Stimulated activated CD8-positive, alpha-beta memory T cell treated with anti-CD3 and anti-CD28 coated beads, Interleukin-12 subunit alpha, Interleukin-12 subunit beta, amount 100 ng/mL, for 4 hours (primary cell): Measurements from ENCODE around the gene SERPINC1.
"Not testable (repeated sequence)": the region's sequence is repeated elsewhere in the genome, so short reads cannot be mapped to it uniquely, and the experiment has no call there.

ENCODE experiments used
- DNase-seq: peaks from one replicate; pipeline ENCODE4 v3.0.0-alpha.2; 2020; ENCODE audit warnings: low read depth

The SERPINC1 gene

DNA sequence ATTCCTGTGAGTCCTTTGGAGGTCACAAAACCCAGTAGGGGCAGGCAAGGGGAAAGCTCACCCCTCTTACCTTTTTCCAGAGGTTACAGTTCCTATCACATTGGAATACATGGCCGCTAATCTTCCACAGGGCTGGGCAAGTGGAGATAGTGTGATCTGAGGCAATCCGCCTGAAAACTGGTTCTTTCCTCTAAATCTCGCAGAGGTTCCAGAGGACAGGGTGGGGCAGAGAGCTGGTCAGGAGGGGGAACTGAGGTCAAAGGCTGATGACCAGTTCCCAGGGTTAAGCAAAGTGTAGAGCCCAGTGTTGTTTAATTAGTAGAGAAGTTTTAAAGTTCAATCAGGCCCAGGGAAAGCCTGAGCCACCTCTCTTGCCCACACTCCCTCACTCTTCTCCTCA lies at the start of gene SERPINC1:
Gene SERPINC1 (minus strand): TSS at position 179 of the 400 bp plus-strand sequence. CDS start 68 bp downstream, at position 111.
- no peak for DNase-seq

- DNase-seq = not testable (repeated sequence)
These were observed 48.8 kb upstream of the SERPINC1 start for GRCh38 chr1:173965896-173966295.

DNA sequence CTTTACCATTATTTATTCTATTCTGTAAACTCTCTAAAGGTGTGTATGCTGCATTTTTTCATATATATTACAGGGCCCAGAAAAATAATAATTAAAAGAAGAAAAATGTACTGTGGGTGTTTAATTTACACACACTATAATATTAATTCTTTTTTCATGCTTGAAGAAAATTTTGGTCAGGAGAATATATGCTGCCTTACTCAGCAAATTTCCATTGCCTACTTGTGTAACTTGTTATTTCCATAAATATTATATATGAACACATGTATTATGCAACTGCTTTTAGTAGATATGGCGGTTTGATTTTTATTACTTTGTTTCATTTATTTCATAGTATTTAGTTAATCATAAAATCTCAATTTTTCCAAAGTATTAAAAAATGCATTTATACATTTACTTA lies 46.4 kb upstream of the SERPINC1 start:
- DNase-seq = no peak

- no peak for DNase-seq
These were observed 43.5 kb upstream of the SERPINC1 start for GRCh38 chr1:173960625-173961024.

DNA sequence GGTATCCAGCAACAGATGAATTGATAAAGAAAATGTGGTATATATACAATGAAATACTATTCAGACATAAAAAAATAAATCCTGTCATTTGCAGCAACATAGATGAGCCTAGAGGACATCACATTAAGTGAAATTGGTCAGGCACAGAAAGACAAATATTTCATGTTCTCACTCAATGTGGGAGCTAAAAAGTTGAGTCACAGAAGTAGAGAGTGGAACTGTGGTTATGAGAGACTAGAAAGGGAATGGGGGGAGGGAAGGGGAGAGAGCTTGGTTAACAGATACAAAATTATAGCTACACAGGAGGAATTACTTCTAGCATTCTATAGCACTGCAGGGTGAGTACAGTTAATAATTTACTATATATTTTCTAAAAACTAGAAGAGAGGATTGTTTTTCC lies 37.1 kb upstream of the SERPINC1 start:
- no peak for DNase-seq

GRCh38 chr1:173948594-173948993 lies 31.5 kb upstream of the SERPINC1 start:
- DNase-seq = no peak

DNA sequence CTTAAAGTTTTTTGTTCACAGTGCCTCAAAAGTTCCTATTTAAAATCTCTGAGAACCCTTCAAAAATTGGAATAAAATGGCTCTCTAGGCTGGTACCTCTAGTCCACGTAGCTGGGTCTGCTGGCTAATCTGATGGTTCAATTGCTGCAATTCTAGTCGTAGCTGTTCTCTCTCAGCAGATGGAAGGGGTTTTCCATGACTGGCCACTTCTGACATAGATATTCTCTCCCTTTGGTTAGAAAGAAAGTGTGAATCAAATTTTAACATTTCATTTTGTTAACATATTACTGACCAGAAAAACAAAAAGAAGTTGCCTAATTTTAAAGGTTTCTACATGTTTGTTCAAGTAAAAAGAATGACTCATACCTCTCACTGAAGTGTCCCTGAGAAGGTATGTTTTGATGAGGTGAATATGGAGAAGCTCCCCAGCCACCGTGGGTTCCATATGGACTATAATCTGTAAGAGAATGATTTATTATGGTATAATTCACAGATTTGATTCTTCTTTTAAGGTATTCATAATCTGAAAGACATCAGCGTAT lies 29.3 kb upstream of the SERPINC1 start:
- DNase-seq = no peak

DNA sequence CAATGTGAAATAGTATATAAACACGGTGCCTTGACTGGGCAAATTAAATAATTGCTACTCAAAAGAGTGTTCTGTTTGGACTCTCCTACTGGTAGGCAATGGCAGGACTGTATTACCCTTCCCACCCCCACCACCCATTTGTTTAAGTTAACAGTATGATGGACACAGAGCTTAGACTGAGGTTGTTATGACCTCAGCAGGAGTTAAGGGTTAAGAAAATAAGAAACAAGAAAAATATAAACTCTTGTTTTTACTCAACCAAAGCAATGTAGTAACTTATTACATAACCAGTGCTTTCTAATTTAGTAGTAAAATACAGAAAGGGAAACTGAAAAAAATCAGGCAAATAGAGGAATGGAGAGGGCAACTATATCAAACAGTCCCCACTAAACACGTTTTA lies 19.9 kb upstream of the SERPINC1 start:
- no peak for DNase-seq

GRCh38 chr1:173934440-173934839 lies 17.3 kb upstream of the SERPINC1 start:
- DNase-seq = no peak

DNA sequence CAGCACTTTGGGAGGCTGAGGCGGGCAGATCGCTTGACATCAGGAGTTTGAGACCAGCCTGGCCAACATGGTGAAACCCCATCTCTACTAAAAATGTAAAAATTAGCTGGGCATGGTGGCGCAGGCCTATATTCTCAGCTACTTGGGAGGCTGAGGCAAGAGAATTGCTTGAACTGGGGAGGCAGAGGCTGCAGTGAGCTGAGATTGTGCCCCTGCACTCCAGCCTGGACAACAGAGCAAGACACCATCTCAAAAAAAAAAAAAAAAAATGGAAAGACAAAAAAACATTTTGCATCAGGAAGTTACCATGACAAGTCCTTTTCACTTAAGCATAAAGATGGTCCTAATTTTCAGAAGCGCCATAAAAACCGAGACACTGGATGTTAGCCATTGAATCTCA lies 13.4 kb upstream of the SERPINC1 start:
- not testable (repeated sequence) for DNase-seq

DNA sequence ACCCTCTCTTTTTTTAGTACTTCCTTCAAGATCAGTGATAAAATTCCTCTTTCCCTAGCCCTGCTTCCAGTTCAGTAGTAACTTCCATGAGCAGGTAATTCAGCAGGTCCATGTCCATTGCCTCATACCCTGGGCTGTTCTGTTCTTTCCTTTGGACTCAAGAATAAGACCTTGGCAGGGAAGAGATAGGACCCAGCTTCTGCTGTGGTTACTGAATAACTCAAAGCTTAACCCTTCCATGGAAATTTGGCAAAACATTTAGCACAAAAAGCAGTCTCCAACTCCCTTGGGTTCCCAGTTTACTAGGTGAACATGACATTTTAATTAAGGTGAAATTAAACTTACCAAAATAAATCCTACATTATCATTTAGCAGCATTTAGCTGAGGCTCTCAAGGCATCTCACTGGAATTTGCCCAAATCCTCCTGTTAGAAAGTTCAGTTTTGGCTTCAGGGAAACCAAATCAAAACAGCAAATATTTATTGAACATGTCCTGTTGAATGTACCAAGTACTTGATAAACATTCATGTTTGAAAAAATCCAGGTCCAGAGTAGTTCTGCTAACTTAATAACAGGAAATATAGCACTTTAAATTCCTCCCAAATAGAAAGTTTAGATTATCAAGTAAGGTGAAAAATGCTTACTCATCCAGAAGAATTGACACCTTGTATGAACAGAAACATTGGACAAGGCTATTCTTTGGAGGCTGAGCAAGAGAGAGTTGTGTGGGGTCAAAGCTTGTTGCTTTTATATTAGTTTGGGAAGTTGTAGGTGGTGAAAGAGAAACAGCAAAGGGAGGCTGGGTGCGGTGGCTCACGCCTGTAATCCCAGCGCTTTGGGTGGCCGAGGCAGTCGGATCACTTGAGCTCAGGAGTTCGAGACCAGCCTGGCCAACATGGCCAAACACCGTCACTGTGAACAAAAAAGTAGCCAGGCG lies 8.4 kb upstream of the SERPINC1 start:
- no peak for DNase-seq

- DNase-seq = no peak
These were observed 3.7 kb upstream of the SERPINC1 start for GRCh38 chr1:173920861-173921260.

- DNase-seq = no peak
These were observed 737 bp upstream of the SERPINC1 start for GRCh38 chr1:173917635-173918493.

DNA sequence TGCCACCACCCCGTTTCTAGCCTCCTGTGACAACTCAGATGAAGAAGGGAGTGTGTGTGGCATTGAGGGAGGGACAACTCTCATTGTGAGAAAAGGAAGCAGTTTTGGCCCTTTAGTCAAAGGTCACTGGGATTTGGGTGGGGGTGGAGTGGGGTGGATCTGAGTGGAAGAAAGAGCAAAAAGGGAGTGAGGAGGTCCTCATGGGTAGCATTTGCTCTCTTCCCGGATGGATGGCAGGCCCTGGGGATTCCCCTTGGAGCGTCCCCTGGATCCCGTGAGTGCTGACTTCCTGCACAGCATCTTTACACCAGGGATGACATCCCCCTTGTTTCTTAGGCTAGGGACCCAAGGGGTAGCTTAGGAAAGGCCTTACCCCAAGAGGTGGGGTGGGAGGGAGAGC lies 460 bp downstream of the SERPINC1 start:
- no peak for DNase-seq

- DNase-seq = no peak
These were observed 1.5 kb downstream of the SERPINC1 start for GRCh38 chr1:173915596-173915995.

DNA sequence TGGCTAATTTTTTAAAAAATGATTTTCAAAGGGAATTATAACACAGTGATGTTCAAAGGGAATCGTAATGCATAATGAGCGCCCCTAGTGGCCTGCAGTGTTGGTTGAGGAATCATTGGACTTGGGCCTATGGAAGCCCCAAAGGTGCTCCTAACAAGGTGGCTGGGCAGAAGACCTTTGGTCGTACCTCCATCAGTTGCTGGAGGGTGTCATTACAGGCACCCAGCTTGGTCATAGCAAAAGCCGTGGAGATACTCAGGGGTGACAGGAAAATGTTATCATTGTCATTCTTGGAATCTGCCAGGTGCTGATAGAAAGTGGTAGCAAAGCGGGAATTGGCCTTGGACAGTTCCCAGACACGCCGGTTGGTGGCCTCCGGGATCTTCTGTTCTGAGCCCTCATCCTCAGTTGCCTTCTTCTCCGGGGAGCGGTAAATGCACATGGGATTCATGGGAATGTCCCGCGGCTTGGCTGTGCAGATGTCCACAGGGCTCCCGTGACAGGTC lies 2.7 kb downstream of the SERPINC1 start:
- DNase-seq = no peak

DNA sequence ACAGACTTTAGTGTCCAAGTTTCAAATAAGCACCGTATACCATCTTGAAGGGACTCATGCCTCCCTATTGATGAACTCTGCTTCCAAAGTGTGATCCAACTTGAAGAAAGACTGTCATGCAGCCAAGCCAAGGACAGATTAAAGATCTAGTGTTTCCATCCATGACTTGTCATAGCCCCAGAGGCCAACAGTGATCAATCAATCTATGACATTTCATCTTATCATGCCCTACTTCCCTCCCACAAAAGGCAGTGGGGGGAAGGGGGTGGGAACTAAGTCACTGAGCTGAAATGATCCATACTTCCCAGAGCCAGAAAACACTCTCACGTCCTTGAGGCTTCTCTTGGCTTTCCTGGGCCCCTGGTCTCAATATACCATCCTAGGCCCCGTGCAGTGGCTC lies 4.0 kb downstream of the SERPINC1 start:
- DNase-seq = no peak

DNA sequence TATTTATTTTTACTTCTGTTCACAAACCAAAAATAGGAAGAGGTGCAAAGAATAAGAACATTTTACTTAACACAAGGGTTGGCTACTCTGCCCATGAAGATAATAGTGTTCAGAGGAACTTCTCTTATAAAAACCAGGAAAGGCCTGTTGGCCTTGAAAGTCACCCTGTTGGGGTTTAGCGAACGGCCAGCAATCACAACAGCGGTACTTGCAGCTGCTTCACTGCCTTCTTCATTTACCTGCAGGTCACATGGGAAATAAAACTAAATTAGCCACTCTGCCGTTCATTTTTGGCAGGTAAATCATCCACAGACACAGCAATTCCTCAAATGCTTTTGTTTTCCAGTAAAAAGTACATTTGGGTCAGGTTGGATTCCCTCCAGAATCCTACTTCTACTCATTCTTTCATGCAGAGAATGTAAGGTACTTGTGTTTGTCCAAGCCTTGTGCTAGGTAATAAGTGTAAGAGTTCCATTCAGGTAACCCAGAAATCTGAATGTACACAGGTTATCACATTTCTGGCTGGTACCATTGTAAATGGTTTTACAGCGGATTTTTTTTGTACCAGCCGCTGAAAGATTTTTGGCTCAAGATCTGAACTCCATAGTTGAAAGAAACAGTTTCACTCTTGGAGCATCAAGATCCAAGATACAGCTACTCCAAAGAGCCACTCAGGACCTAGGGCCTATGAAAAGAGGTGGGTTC lies 13.1 kb downstream of the SERPINC1 start:
- DNase-seq = no peak

- DNase-seq = no peak
These were observed 16.1 kb downstream of the SERPINC1 start for GRCh38 chr1:173900992-173901391.

- no peak for DNase-seq
These were observed 16.7 kb downstream of the SERPINC1 start for GRCh38 chr1:173900427-173900826.

- DNase-seq = no peak
These were observed 22.9 kb downstream of the SERPINC1 start for GRCh38 chr1:173894189-173894588.

GRCh38 chr1:173893611-173894010 lies 23.5 kb downstream of the SERPINC1 start:
- no peak for DNase-seq
